Stimulated activated effector memory CD8-positive, alpha-beta T cell treated with anti-CD3 and anti-CD28 coated beads, Interleukin-12 subunit alpha, Interleukin-12 subunit beta, amount 100 ng/mL, for 72 hours (primary cell): Measurements from ENCODE around the gene CSH2.

Experiments used
- ATAC-seq: fragments of 150-1000 bp; cut with Tn5 transposase; 2 replicates; pipeline ENCODE4 v1.10.0; 2021
- DNase-seq, 2 donors: peaks; one replicate each; pipeline ENCODE4 v3.0.0; 2021 to 2022; ENCODE audit warnings: low spot score in 2 of 2
- H3K27ac Mint-ChIP-seq: one replicate; pipeline ENCODE4 v1.8.0; 2022; ENCODE audit warnings: mild to moderate bottlenecking, mixed read lengths
- H3K36me3 Mint-ChIP-seq: one replicate; pipeline ENCODE4 v1.8.0; 2022; ENCODE audit warnings: mild to moderate bottlenecking, mixed read lengths
- H3K4me1 Mint-ChIP-seq: one replicate; pipeline ENCODE4 v1.8.0; 2022; ENCODE audit warnings: mixed read lengths
- H3K4me3 Mint-ChIP-seq: one replicate; pipeline ENCODE4 v1.8.0; 2022; ENCODE audit warnings: mild to moderate bottlenecking, mixed read lengths
- H3K9me3 Mint-ChIP-seq: one replicate; pipeline ENCODE4 v1.8.0; 2022; ENCODE audit warnings: mixed read lengths

The CSH2 gene

DNA sequence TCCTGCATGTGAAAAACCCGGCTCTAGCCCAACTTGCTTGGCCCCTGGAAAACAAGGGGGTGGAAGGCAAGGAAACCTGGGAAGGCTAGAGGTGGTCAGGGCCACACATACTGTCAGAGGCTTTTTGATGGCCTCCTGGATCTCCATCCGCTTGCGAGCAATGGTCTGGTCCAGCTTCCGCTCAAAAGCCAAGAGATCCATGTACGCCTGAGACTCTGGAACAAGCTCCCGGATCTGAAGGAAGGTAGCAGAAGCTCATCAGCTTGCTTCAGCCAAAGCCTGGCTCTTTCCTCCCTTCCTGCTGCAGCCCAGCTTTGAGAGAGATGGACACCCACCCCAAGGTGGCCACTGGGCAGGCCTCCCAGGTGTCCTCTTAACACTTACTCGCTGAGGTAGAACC is 36.7 kb downstream of the CSH2 start:
- ATAC-seq: no peak
- Mint-ChIP-seq H3K4me1 (peaks cover 64% of the 10 kb centered on the region), H3K9me3 (no peaks in the 10 kb centered on the region), H3K4me3 (no peak overlapping the region), H3K36me3 (peaks cover 83% of the 10 kb centered on the region), H3K27ac (peak overlapping the region; percentile 70)
- no peak for DNase-seq

- Mint-ChIP-seq H3K27ac (peak overlapping the region; percentile 43), H3K4me3 (no peak overlapping the region), H3K36me3 (peaks cover 83% of the 10 kb centered on the region), H3K9me3 (no peaks in the 10 kb centered on the region), H3K4me1 (peaks cover 65% of the 10 kb centered on the region)
- ATAC-seq (no peak), DNase-seq (no peak)
These were observed 38.2 kb downstream of the CSH2 start for GRCh38 chr17:63835167-63835720.

GRCh38 chr17:63834431-63835166 is 38.9 kb downstream of the CSH2 start:
- ATAC-seq: peak; percentile 81
- peak in 1 of 2 donors; percentile 72 for DNase-seq
- peaks cover 87% of the 10 kb centered on the region for H3K36me3 Mint-ChIP-seq

DNA sequence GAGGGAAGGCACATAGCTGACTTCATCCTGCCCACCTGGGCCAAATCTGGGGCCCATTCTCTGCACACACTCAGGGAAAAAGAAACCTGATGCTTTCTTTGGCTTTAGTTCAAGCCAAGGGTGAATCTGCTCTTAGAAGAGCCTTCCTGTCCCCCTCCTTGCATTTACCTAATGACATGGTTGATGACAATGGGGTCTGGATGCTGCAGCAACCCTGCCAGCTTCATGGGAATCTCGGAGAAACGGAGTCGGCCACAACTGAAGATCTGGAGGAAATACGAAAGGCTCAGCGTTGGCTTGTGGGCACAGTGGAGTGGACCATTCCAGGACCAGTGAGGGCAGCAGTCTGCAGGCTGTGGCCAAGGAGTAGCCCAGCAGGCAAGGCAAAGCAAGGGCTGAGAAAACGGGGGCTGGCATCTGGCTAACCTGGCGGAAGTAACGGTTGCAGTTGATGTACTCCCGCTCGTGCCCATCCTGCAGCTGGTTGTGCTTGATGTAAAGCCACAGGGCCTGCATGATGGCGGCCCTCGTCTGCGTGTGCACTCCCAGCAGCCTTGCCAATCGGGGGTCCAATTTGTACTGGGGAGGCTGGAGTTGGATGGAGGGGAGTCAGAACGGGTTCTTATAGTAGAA is 39.6 kb downstream of the CSH2 start:
- Mint-ChIP-seq H3K9me3 (no peaks in the 10 kb centered on the region), H3K36me3 (peaks cover 94% of the 10 kb centered on the region), H3K4me3 (no peak overlapping the region), H3K27ac (no peak overlapping the region), H3K4me1 (peaks cover 77% of the 10 kb centered on the region)
- DNase-seq: no peak
- ATAC-seq: no peak

More at GRCh38 chr17:63834431-63835166, 38.9 kb downstream of the CSH2 start:
- Mint-ChIP-seq H3K4me1 (peaks cover 69% of the 10 kb centered on the region), H3K9me3 (no peaks in the 10 kb centered on the region), H3K27ac (peak overlapping the region; percentile 43), H3K4me3 (no peak overlapping the region)

- no peak for DNase-seq
- Mint-ChIP-seq H3K27ac (no peak overlapping the region), H3K4me3 (no peak overlapping the region), H3K9me3 (no peaks in the 10 kb centered on the region), H3K36me3 (peaks cover 98% of the 10 kb centered on the region), H3K4me1 (peaks cover 78% of the 10 kb centered on the region)
- no peak for ATAC-seq
These were observed 40.3 kb downstream of the CSH2 start for GRCh38 chr17:63833026-63833740.

- H3K9me3 Mint-ChIP-seq: no peaks in the 10 kb centered on the region
- peak overlapping the region; percentile 100 for H3K27ac Mint-ChIP-seq
- peaks cover 79% of the 10 kb centered on the region for H3K4me1 Mint-ChIP-seq
- no peak for DNase-seq
- ATAC-seq: no peak
- H3K4me3 Mint-ChIP-seq: no peak overlapping the region
- H3K36me3 Mint-ChIP-seq: peaks cover 99% of the 10 kb centered on the region
These were observed 41.0 kb downstream of the CSH2 start for GRCh38 chr17:63832455-63832854.

DNA sequence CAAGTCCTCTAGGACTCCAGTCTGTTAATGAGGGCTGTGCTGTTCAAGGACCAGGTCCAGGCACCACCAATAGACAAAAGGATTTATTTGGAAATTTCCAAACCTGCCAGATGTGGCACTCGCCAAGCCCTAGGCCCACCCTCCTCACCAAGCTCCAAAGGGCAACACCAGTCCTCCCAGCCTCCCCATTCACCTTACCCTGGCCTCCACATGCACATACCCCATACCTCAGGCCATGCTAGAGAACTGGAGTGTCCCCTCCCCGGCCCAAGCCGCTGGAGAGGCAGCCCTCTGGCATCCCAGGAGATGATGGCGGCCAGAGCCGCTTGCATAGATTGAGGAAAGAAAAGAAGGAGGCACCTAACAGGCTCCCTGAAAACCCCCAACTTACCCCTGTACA is 41.5 kb downstream of the CSH2 start:
- H3K27ac Mint-ChIP-seq: peak overlapping the region; percentile 100
- H3K36me3 Mint-ChIP-seq: peaks cover 99% of the 10 kb centered on the region
- ATAC-seq (no peak), DNase-seq (no peak)
- peaks cover 79% of the 10 kb centered on the region for H3K4me1 Mint-ChIP-seq
- no peak overlapping the region for H3K4me3 Mint-ChIP-seq
- H3K9me3 Mint-ChIP-seq: no peaks in the 10 kb centered on the region

DNA sequence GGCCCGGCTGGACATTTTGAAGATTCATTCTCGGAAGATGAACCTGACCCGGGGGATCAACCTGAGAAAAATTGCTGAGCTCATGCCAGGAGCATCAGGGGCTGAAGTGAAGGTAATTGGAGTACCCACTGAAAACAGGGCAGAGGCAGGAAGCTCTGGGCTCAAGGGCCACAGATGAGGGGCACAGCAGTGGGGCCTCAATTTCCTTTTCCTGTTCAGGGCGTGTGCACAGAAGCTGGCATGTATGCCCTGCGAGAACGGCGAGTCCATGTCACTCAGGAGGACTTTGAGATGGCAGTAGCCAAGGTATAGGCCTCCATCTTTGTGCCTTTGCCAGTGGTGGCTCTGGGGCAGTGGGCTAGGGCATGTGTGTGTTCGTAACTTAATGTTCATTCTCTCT is 42.0 kb downstream of the CSH2 start:
- Mint-ChIP-seq H3K4me3 (no peak overlapping the region), H3K27ac (peak overlapping the region; percentile 100), H3K36me3 (peaks cover 99% of the 10 kb centered on the region), H3K4me1 (peaks cover 81% of the 10 kb centered on the region), H3K9me3 (no peaks in the 10 kb centered on the region)
- DNase-seq (no peak), ATAC-seq (no peak)

- DNase-seq (no peak), ATAC-seq (no peak)
- H3K27ac Mint-ChIP-seq: peak overlapping the region; percentile 100
- H3K9me3 Mint-ChIP-seq: no peaks in the 10 kb centered on the region
- H3K4me3 Mint-ChIP-seq: no peak overlapping the region
- H3K36me3 Mint-ChIP-seq: peaks cover 99% of the 10 kb centered on the region
- peaks cover 86% of the 10 kb centered on the region for H3K4me1 Mint-ChIP-seq
These were observed 42.5 kb downstream of the CSH2 start for GRCh38 chr17:63830904-63831491.

DNA sequence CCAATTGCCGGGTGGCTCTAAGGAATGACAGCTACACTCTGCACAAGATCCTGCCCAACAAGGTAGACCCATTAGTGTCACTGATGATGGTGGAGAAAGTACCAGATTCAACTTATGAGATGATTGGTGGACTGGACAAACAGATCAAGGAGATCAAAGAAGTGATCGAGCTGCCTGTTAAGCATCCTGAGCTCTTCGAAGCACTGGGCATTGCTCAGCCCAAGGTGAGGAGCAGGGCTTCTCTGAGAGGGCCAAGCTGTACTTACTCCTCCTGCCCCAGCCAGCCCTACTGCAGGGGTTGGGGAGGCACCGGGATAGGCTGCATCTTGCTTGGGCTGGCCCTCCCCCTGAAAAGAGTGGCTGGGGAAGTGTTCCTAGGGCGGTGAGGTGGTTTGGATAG is 43.2 kb downstream of the CSH2 start:
- peaks cover 90% of the 10 kb centered on the region for H3K4me1 Mint-ChIP-seq
- no peak overlapping the region for H3K4me3 Mint-ChIP-seq
- DNase-seq: no peak
- no peaks in the 10 kb centered on the region for H3K9me3 Mint-ChIP-seq
- peaks cover 99% of the 10 kb centered on the region for H3K36me3 Mint-ChIP-seq
- peak overlapping the region; percentile 100 for H3K27ac Mint-ChIP-seq
- ATAC-seq: no peak

GRCh38 chr17:63828936-63829335 is 44.5 kb downstream of the CSH2 start:
- Mint-ChIP-seq H3K27ac (peak overlapping the region; percentile 100), H3K9me3 (no peaks in the 10 kb centered on the region), H3K36me3 (peaks cover 99% of the 10 kb centered on the region), H3K4me1 (peaks cover 89% of the 10 kb centered on the region), H3K4me3 (peak overlapping the region; percentile 91)
- ATAC-seq: no peak
- DNase-seq: no peak

DNA sequence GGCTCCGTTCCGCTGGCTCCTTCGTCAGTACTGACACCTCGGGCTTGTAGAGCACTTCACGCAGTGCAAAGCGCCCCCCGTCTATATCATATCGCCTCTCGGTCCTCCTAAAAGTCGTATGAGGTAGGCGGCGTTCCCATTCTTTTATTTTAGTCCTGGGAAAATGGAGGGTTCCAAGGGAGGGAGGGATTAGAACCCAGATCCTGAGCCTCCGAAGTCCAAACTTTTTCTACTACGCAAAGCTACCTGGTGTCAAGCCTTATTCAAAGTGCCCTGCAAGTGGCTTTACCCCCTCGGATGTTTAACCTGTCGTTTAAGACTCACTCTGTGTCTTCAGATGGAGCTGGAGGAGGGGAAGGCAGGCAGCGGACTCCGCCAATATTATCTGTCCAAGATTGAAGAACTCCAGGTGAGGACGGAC is 45.7 kb downstream of the CSH2 start:
- Mint-ChIP-seq H3K36me3 (peaks cover 99% of the 10 kb centered on the region), H3K4me1 (peaks cover 95% of the 10 kb centered on the region), H3K27ac (peak overlapping the region; percentile 100), H3K9me3 (no peaks in the 10 kb centered on the region), H3K4me3 (peak overlapping the region; percentile 91)
- no peak for ATAC-seq
- DNase-seq: no peak

DNA sequence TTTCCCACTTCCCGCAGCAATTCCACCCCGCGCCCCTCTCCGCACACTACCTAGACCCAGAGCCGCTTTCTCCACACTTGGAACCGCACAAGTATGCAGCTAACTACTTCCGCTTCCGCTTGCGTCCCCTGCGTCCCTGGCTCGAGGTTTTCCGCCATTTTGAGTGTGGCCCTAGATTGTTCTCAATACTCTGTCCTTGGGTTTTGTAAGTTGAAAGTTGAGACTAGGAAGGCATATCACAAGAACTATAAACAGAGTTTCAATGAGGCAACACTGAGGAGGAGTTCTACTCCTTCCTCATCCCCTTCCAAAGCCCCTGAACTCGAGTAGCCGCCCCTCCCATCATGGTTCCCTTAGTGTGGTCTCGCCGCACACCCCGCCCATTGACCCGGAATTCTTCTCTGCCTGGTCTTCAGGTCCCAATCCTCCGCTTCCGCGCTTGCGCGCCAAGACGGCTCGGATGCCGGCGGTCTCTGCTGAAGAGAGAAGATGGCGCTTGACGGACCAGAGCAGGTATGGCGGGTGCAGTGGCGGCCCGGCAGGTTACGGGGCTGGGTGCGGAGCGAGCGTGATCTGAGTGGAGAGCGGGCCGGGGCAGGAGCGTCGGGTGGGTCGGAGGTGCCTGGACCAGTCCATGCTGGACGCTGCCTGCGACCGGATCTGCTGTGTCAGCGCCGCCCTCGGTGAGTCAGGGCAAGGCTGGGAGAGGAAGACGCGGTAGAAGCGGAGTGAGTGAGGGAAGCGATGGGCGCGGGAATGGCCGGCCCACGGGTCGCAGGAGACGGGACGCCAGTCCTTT is 46.3 kb downstream of the CSH2 start, which contains the start of the genes FTSJ3 and PSMC5:
Gene FTSJ3, minus strand, starts transcription at position 662 of the 799 bp plus-strand sequence. CDS start 761 bp downstream, outside the sequence.
Gene PSMC5, plus strand, starts transcription at position 430 of the 799 bp plus-strand sequence. Its CDS starts 60 bp downstream, at position 490.
- Mint-ChIP-seq H3K4me1 (peaks cover 92% of the 10 kb centered on the region), H3K27ac (peak within 1 kb of the TSS; percentile 100), H3K4me3 (peak within 1 kb of the TSS; percentile 91), H3K9me3 (no peaks in the 10 kb centered on the region), H3K36me3 (peaks cover 99% of the 10 kb centered on the region)
- DNase-seq (peak; percentile 85 to 96), ATAC-seq (peak; percentile 95)

DNA sequence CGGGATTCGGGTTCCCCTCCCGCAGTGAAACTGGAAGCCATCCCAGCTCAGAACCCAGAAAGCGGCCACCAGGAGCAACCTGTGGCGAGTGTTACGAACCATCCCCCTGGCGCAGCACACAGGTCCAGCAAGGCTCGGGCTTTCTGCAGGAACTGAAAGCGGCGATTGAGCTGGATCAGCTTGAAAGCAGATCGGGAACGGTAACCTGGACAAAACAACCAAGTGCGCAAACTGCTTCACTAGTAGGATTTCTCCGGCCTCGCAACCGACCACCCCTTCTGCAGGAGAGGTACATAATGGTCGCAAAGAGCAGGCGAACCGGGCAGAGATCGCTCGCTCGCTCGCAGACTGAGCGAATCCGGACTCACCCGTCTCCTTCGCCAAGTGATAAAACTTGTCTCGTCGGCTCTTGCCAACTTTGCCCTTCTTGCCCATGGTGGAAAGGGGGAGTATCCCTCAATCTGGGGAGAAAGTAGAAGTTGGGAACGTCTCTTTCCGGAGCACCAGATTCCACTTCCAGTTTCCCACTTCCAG is 46.9 kb downstream of the CSH2 start:
- DNase-seq: no peak
- peak; percentile 1 for ATAC-seq
- peak overlapping the region; percentile 100 for H3K27ac Mint-ChIP-seq
- H3K36me3 Mint-ChIP-seq: peaks cover 99% of the 10 kb centered on the region
- H3K4me3 Mint-ChIP-seq: peak overlapping the region; percentile 91
- H3K9me3 Mint-ChIP-seq: no peaks in the 10 kb centered on the region
- peaks cover 91% of the 10 kb centered on the region for H3K4me1 Mint-ChIP-seq
